Right ventricle myocardium inferior (tissue), 1 donor: ENCODE results near the gene SAMD4B. TPM values are rescaled to one million over a fixed set of nuclear protein-coding genes. Genes with fewer than 3 reads are reported as not detected.
"Not testable (repeated sequence)": the region's sequence is repeated elsewhere in the genome, so short reads cannot be mapped to it uniquely, and the experiment has no call there.

Source experiments
- ATAC-seq: fragments of 200-7000 bp; cut with Tn5 transposase; one replicate; pipeline ENCODE4 v1.9.1; 2020; ENCODE audit warnings: mild to moderate bottlenecking, moderate library complexity
- DNase-seq: peaks from one replicate; pipeline ENCODE4 v3.0.0; 2021; ENCODE audit errors: missing footprints
- intact Hi-C: fragments of 100-400 bp; cut with DNase I; formaldehyde crosslinking; loops from one replicate; pipeline ENCODE4 v1.11.0; 2022
- total RNA-seq: library from RNA; stranded (reverse); fragmentation: NEBNext Ultra II Directional; extraction: Animal tissue kit (Norgen Biotek cat#: 25700); gene quantifications from one replicate; pipeline ENCODE4 v1.2.1, GENCODE V29; 2021
- donor health status: DM: no; HTN: yes; CAD: no; lungs with severe emphysema.

The SAMD4B gene
- total RNA-seq, 1 donor from 2014 or later, result 40.6 TPM

DNA sequence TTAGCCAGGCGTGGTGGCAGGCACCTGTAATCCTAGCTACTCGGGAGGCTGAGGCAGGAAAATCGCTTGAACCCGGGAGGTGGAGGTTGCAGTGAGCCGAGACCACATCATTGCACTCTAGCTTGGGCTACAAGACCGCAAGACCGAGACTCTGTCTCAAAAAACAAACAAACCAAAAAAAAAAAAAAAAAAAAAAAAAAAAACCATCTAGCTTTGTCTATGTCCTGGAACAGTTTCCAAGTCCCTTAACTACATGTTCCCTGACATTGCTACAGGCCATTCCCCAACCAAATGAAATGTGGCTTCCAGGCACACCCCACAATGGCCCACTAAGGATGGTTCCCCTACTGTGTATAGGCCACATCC lies 32.9 kb upstream of the SAMD4B start:
- ATAC-seq, intact Hi-C loops, DNase-seq: not testable (repeated sequence)

DNA sequence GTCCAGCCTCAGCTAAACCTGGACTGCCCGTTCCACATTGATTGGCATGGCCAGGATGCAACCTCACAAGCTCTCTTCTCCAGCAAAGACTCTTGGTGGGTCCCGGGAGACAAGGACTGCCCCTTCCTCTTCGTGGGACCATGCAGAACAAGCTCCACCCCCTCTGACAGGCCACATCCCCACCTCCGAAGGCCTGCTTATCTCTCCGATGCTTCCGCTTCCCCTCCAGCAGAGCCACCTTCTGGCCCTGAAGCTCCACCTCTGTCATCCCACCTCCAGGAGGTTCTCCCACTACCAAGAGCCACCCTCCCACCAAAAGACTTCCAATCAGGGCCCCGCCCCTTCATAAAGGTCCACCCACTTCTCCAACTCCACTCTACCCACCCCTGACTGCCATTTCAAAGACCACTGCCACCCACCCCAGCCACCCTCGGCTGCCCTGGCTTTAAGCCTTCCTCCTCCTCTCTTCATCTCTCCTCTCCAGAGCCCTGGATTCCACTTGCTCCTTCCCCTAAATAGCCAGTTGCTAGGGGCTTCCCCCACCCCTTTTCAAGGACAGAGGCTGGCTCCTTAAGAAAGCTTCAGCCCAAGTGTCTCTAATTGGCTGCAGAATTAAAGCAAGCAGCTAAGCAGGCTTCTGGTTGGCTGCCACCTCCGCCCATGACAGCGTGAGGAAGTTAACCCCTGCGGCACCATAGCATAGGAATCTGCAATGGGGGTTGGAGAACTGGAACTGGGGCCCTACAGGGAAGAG lies 31.5 kb upstream of the SAMD4B start:
- no peak for ATAC-seq
- no peak for DNase-seq
- intact Hi-C loops, result no loop called here

DNA sequence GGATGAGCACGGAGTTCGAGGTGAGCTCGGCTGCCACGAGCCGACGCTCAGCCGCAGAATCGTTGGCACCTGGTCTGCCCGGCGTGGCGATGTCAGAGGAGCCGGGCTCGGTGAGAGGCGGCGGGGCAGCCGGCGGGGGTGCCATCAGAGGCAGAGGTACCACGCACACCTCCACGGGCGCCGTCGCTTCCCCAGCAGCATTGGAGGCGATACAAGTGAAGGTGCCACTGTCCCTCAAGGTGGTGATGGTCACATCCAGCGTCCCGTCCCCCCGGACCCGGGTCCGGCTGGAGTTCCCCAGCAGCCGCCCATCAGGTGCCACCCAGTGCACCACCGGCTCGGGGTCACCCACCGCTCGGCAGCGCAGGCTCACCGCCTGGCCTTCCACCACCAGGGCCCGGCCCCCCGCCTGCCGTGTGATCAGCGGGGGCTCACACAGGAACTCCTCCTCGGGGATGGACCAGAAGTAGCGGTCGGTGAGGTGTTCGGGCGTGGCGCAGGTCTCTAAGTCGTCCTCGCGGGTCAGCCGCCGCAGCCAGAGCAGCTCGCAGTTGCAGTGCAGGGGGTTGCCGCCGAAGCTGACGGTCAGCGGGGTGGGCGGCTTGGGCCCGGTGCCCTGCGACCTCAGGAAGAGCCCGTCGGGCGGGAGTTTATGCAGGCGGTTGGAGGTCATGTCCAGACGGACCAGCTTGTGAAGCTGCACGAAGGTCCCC lies 28.0 kb upstream of the SAMD4B start:
- intact Hi-C loops, result no loop called here
- no peak for DNase-seq
- ATAC-seq, result no peak

DNA sequence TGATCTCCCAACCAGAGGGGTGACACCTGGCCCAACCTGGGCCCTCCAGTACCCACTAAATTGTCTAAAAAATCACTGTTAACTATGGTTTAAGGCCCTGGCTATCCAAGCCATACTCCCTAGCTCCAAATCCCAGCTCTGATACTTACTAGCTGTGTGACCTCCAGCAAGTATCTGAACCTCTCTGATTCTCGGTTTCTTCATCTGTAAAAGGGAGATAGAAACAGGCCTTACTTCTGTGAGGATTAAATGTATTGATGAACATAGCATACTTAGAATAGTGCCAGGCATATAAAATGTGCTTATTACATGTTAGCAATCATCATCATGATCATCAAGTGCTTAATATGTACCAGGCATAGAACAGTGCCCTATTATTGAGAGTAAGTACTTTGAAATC lies 26.3 kb upstream of the SAMD4B start:
- DNase-seq (no peak), ATAC-seq (no peak)
- intact Hi-C loops, result no loop called here

DNA sequence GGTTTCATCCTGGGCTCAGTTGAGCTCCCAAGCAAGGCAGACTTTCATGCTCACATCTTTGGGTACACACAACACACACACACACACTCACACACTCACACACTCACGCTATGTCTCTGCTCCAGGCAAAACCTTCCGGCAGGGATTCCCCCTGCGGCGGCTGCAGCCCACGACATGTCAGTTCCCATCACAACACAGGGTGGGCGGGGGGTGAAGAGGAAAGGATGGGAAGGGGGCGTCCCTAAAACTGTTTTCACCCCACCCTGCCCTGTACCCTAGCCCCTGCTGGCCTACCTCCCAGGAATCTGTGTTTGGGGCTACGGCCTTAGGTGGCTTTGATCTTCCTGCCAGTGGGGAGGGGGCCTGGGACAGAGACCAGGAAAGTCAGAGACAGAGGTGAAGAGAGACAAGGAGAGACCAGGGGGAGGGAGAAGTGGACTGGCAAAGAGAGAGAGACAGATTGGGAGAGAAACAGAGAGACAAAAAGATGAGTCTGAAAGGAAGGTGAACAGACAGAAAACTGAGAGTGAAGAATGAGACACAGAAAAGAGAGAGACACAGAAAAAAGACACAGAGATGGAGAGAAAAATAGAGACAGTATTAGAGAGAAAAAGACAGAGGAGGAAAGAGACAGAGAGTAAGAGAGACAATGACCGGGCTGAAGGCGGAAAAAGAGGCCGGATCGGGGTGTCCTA lies 25.4 kb upstream of the SAMD4B start:
- intact Hi-C loops, result no loop called here
- DNase-seq, result no peak
- no peak for ATAC-seq

DNA sequence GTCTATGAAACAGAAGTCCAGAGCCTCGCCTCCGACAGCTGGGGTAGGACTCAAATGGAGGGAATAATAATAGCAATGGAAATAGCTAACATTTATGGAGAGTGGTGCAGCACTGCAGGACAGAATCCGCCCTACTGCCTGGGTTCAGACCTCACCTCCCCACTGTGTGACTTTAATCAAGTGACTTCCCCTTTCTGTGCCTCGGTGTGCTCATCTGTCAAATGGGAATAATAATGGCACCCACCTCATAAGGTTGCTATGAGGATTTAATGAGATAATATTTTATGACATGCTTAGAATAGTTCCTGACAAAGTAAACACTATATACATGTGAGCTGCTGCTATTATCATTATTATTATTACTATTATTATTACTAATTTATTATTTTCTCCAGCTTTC lies 24.7 kb upstream of the SAMD4B start:
- no peak for ATAC-seq
- no peak for DNase-seq
- intact Hi-C loops, result no loop called here

DNA sequence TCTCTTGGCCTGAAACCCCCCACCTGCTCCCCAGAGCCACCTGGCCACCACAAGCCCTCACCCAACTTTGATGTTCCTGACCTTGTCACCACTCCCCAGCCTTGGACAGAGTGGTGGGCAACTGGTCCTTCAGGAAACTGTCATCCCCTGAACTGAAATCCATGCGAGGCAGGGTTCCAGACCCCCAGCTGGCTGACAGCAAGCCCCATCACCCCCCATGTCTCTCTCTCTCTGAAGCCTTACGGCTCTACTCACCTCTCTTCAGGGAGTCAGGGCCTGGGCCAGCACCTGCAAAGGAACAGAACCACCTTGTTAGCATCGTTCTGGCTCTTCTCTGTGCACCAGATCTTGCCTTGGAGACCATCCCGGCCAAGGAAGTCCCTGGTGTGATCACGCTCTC lies 24.1 kb upstream of the SAMD4B start:
- intact Hi-C loops, result no loop called here
- ATAC-seq (no peak), DNase-seq (no peak)

DNA sequence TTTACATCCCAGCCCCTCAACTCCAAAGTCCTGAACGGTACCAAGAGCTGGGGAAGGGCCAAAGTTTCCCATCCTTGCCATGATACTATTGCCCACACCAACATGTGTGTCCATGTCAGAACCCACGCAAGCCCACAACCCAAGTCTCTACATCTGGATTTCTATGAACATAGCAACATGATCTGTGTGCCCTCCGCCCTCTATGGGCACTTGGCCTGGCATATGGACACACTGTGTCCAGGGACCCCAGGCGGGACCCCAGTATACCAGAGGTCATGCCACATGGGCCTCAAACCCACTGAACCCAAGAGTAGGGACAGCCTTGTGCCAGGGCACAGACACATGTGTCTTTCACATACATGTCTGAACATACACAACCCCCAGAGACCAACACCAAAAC lies 23.5 kb upstream of the SAMD4B start:
- intact Hi-C loops, result no loop called here
- no peak for DNase-seq
- no peak for ATAC-seq

DNA sequence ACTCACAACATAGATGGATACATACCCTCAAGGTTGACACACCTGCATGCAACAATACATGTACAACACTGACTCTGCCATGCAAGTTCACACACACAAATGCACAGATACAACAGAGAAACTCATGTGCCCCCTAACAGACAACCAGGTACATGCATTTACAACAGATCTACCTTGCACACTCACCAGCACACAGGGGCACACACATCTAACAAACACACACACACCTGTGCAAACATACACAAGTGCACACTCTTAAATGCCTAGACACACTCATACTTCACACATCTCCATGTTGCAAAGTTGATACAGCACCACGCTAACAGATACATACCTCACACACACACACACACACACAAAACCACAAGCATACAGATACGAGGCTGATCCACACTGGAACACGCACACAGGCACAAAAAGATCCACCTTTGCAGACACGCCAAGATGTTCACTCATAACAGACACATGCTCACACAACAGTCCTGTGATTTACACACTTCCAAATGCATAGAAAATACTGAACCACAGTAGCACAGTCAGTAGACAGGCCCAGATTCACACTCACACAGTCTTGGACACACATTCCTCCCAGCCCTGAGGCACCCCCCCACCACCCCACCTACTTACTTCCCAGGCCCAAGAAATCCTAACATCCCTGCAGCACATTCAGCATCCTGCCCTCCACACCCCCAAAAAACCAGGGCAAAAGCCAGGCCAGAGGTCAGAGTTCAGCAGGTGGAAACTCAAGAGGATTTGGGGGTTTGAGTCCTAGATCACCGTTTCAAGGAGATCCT lies 22.9 kb upstream of the SAMD4B start:
- ATAC-seq, result no peak
- DNase-seq, result no peak
- intact Hi-C loops, result no loop called here

DNA sequence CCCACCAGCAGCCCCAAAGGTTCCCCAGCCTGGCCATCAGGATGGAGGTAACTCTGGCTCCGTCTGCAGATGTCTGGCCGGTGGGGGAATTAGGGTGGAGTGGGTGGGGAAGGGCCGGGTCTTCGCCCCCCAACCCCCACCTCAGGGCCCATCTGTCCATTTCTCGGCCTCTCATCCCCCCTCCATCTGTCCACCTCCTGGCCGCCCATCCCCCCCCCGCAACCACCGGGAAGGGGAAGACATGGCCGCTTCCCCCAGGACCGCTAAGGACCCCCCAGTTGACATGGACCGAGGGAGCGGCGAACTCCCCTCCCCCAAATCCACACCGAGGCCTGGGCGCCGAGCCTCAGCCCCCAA lies 22.4 kb upstream of the SAMD4B start:
- no peak for DNase-seq
- intact Hi-C loops, result loop anchor here (10.0 kb wide), 1 partner anchor 355 kb away; no protein-coding TSS in a partner anchor
- no peak for ATAC-seq

DNA sequence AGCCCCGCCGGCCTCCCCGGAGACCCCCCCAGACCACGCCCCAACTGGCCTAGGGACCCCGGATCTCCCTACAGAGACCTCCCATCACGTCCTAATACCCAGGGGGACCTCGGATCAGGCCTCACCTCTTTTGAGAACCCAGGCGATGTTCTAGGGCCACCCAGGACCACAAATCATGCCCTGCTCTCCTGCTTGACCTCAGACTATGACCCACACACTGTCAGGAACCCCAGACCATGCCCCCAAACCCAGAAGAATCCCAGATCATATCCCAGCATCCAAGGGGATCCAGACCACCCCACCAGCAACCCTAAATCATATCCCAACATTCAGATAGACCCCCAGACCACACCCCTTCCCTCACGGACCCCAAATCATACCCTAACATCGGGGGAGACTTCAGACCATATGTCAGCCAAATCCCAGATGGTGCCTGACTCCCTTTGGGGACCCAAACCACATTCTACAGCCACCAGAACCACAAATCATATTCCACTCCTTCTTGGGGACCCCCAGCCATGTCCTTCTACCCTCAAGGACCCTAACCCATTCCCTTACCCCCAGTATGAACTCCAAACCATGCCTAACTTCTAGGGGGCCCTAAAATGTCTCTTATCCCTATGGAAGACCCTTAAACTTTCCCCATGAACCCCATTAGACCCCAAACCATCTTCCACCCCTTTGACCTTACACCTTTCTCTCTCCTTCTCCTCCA lies 20.9 kb upstream of the SAMD4B start:
- intact Hi-C loops, result loop anchor here (10.0 kb wide), 1 partner anchor 356 kb away; no protein-coding TSS in a partner anchor
- no peak for ATAC-seq

DNA sequence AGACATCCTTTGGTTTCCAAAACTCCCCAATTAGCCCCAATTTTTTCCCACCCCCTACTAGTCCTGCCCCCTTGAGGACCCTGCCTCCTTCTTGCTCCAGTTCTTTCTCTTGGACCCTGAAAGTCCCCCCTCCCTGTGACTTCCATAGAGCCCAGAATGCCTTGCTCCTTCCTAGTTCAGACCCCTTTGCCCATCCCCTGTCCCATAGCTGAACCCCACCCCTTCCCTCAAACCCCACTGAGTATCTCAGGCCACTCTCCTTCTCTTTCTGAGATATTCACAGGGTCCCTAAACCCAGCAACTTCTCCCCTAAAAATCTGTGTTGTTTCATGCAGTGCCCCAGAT lies 20.4 kb upstream of the SAMD4B start:
- ATAC-seq (no peak), DNase-seq (no peak)
- intact Hi-C loops, result loop anchor here (10.0 kb wide), 1 partner anchor 357 kb away; no protein-coding TSS in a partner anchor

More for the DNA sequence above, 20.9 kb upstream of the SAMD4B start:
- no peak for DNase-seq

DNA sequence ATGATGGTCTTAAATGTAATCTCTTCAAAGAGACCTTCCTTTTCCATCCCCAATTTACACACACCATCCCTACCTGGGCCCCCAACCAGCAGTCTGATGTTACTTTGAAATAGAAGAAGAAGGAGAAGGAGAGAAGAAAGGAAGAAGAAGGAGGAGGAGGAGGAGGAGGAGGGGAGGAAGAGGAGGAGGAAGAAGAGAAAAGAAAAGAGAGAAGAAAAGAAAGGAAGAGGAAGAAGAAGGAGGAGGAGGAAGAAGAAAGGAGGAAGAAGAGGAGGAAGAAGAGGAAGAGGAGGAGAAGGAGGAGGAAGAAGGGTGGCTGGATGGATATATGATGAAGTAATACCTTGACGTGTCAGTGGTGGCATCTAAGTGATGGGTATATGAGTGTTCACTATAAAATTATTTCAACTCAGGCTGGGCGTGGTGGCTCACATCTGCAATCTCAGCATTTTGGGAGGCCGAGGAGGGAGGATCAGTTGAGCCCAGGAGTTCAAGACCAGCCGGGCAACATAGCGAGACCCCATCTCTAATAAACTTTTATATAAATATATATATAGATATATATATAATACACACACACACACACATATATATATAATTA lies 17.9 kb upstream of the SAMD4B start:
- DNase-seq (no peak), ATAC-seq (no peak)
- intact Hi-C loops, result loop anchor here (10.0 kb wide), 1 partner anchor 360 kb away; no protein-coding TSS in a partner anchor

DNA sequence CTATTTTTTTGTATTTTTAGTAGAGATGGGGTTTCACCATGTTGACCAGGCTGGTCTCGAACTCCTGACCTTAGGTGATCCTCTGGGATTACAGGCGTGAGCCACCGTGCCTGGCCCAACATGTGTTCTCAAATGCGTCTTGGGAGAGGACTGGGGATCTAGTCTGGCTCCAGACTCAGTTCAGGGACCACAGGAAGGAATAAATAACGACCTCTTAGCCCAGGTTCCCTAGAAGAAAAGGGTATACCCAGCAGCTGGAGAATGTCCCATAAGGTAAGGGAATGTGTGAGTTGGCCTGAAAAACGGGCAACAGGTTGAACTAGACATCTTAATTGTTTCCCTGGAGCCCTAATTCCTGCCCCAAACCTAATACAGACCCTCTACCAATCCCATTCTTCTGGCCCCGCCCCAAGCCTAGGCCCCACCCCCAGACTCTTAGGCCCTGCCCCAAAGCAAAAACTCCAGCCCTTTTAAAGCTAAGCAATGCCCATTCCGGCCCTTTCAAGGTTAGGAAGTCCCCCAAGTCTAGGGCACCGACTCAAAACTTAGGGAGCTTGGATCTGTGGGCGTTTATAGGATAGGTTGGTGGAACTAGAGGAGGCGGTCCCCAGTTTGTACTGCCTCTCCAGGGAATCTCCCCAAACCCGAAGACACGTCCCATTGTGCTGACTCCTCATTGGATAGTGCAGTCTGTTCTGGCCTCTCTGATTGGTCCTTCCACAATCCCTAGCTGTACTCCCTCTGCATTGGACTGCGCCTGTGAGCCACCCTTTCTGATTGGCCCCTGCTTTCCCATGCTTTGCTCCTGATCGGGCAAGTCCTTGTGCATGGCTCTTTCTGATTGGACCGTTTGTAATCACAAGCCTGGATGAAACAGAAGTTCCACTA lies 16.2 kb upstream of the SAMD4B start:
- intact Hi-C loops, result loop anchor here (10.0 kb wide), 1 partner anchor 361 kb away; no protein-coding TSS in a partner anchor
- no peak for ATAC-seq
- DNase-seq, result no peak

DNA sequence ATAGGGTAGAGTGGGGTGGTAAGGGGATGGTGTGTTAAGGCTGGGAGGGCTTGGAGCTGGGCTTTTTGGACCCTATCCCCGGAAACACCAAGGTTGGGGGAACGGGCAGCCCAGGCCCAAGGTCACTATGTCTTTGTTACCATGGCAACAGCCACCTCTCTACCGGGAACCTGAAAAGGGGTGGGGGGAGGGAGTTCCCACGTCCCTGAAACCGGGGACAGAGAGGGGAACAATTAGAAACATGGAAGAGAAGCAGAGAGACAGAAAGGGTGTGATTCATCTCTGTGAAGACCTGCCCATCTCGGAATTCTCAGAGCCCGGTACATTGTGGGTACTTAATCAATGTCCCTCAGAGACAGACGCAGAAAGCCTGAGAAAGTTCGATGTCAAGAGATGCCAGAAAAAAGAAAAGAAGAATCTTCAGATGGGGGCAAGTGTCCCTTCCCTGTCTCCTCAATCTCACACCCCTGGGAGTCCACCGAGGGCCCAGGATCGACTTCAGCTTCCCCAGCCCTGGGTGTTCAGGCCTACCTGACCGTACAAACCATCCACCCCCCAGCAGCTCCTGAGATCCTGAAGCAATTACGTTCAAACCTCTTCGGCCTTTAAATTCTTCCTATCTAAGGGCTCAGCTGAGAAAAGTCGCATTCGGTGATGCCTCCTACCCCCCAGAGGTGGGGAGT lies 14.7 kb upstream of the SAMD4B start:
- intact Hi-C loops, result loop anchor here (1.0 to 10.0 kb wide), 2 partner anchors 205 to 363 kb away; no protein-coding TSS in a partner anchor
- ATAC-seq (no peak), DNase-seq (no peak)

DNA sequence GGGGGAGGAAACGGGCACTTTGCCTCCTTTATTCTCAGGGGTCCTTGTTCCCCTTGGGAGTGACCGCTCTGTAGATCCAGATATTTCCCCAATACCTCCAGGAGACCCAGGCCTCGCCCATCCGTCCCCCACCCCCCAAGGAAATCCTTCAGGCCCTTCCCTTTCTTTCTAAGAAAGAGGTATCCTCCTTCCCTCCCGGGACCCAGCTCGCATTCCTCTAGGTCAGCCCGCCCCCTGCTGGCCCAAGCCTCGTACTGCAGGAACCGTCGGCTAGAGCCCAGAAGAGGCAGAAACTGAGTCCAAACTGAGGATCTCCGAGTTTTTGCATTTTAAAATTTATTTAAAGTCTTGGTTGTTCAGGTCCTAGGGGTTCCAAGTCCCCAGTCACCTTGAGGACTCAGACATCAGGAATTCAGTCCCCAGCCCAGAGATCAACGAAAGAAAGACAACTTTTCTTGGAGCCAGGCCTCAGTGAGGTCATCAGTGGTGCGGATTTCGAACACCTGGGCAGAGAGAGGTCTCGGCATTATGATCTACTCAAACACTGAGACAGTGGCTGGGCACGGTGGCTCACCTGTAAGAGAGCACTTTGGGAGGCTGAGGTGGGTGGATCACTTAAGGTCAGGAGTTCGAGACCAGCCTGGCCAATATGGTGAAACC lies 14.0 kb upstream of the SAMD4B start:
- DNase-seq (peak; percentile 96), ATAC-seq (peak; percentile 59)
- intact Hi-C loops, result loop anchor here (1.0 to 10.0 kb wide), 2 partner anchors 206 to 363 kb away; no protein-coding TSS in a partner anchor
